ENCODE measurements around the gene TLE4.

- TF ChIP-seq CTCF (IDR thresholded peaks at IDR 0.05) (no peak), REST (IDR thresholded peaks at IDR 0.05; ENCODE audit: low read depth, low read length) (no peak), MAX (IDR thresholded peaks at IDR 0.05; ENCODE audit: low read depth) (no peak)
Observed at GRCh38 chr9:79661886-79662536, 90.2 kb downstream of the TLE4 start.

Measured in SK-N-SH (cell line).